AG04449 (cell line): ENCODE measurements around the gene PIEZO2.
"Not testable (repeated sequence)": the region's sequence is repeated elsewhere in the genome, so short reads cannot be mapped to it uniquely, and the experiment has no call there.

Experiments
- CTCF ChIA-PET: fragments of 350-600 bp; formaldehyde crosslinking; extraction: SDS; loops from one replicate; lab custom pipeline; 2021; ENCODE audit warnings: antibody characterized with exemption; lab: Yijun Ruan, JAX
- POLR2A ChIA-PET: fragments of 400-600, 350-600 bp; formaldehyde crosslinking; extraction: SDS; loops from one replicate; lab custom pipeline; 2020; ENCODE audit warnings: antibody characterized with exemption, inconsistent platforms; lab: Yijun Ruan, JAX
- DNase-seq: peaks from one replicate; pipeline ENCODE4 v3.0.0-alpha.2; 2010; ENCODE audit warnings: low read depth, low spot score
- H3K4me3 ChIP-seq: 2 replicates; pipeline ENCODE4 v1.5.1; 2011; ENCODE audit warnings: low read depth, mild to moderate bottlenecking, control low read depth, low read length
- CTCF ChIP-seq: IDR thresholded peaks from one replicate; pipeline ENCODE4 v1.5.1; 2011; ENCODE audit warnings: mild to moderate bottlenecking, moderate library complexity, low read length, control low read depth, inconsistent platforms; ENCODE audit not compliant: insufficient read depth; ENCODE audit errors: missing control alignments

The PIEZO2 gene

GRCh38 chr18:10663750-10664149 lies 485.6 kb downstream of the PIEZO2 start:
- no peak overlapping the region for H3K4me3 ChIP-seq
- no peak for TF ChIP-seq CTCF
- ChIA-PET POLR2A (no interaction called here), CTCF (no interaction called here)
- DNase-seq = no peak

GRCh38 chr18:10661317-10661716 lies 488.1 kb downstream of the PIEZO2 start:
- DNase-seq = no peak
- TF ChIP-seq CTCF = no peak
- H3K4me3 ChIP-seq = no peak overlapping the region
- CTCF ChIA-PET = no interaction called here
- POLR2A ChIA-PET = no interaction called here

GRCh38 chr18:10660179-10660884 lies 489.0 kb downstream of the PIEZO2 start:
- ChIA-PET POLR2A (no interaction called here), CTCF (no interaction called here)
- no peak for DNase-seq
- H3K4me3 ChIP-seq = no peak overlapping the region
- TF ChIP-seq CTCF = no peak

- no peak for DNase-seq
- no peak overlapping the region for H3K4me3 ChIP-seq
- POLR2A ChIA-PET = no interaction called here
- CTCF ChIA-PET = no interaction called here
- no peak for TF ChIP-seq CTCF
Observed at GRCh38 chr18:10659594-10659993, 489.8 kb downstream of the PIEZO2 start.

- POLR2A ChIA-PET = no interaction called here
- DNase-seq = no peak
- CTCF ChIA-PET = no interaction called here
- no peak overlapping the region for H3K4me3 ChIP-seq
- TF ChIP-seq CTCF = no peak
Observed at GRCh38 chr18:10659000-10659399, 490.4 kb downstream of the PIEZO2 start.

GRCh38 chr18:10644003-10644402 lies 505.4 kb downstream of the PIEZO2 start:
- CTCF ChIA-PET, DNase-seq, H3K4me3 ChIP-seq, POLR2A ChIA-PET: not testable (repeated sequence)

GRCh38 chr18:10642915-10643524 lies 506.3 kb downstream of the PIEZO2 start:
- DNase-seq, POLR2A ChIA-PET, H3K4me3 ChIP-seq, CTCF ChIA-PET: not testable (repeated sequence)

- DNase-seq, CTCF ChIA-PET, H3K4me3 ChIP-seq, POLR2A ChIA-PET: not testable (repeated sequence)
Observed at GRCh38 chr18:10638539-10638885, 510.9 kb downstream of the PIEZO2 start.

- CTCF ChIA-PET, POLR2A ChIA-PET, H3K4me3 ChIP-seq, DNase-seq: not testable (repeated sequence)
Observed at GRCh38 chr18:10637858-10638538, 511.4 kb downstream of the PIEZO2 start.

GRCh38 chr18:10629076-10629475 lies 520.3 kb downstream of the PIEZO2 start:
- POLR2A ChIA-PET, H3K4me3 ChIP-seq, CTCF ChIA-PET, DNase-seq: not testable (repeated sequence)
